ENCODE results near the gene SLC9C2. TPM values are rescaled to one million over a fixed set of nuclear protein-coding genes. Genes with fewer than 3 reads are reported as not detected.
A peak's percentile ranks its signal among the peaks of the same experiment; 100 is the strongest.
"Not testable (repeated sequence)": the region's sequence is repeated elsewhere in the genome, so short reads cannot be mapped to it uniquely, and the experiment has no call there.

Gene SLC9C2
- total and polyA plus RNA-seq, 7 experiments from 2014 or later, result not detected

DNA sequence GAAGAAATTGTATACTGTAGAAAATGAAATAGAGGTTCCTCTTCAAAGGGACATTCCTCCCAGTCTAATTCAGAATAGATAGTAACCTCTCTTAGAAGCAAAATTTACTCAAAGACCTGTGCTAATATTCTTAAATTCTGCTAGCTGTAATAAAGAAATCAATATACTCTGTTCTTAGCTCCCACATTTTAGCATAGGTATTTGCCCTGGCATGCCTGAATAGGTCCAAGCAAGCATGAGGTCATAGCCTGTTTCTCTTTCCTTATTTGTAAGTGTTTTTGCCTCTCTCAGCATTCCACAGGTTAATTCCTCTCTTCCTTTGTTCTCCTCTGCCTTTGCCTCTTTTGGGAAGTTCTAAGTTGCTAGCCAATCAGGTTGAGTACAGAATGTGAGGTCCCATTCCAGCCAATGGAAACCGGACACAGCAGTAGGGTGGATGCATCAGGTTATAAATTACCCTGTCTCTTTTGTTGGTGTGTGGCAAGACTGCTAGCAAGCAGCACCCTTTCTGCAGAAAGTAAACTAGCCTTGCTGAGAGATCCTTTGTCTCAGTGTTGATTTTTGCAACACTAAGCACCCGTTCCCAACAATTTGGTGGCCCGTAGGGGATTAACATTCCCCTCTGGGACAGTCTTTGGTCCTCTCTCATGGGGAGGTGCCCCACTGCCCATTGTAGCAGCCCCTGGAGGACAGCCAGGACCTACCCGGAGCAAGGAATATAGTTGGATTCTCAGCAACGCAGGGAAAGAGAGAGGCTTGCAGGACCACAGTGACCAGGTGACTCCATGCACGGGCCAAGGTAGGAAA is 34.6 kb upstream of the SLC9C2 start:
- CTCF ChIA-PET, result interaction anchor here (0.7 kb wide), 1 partner anchor 206 kb away, joined by 4 read pairs; no protein-coding TSS in a partner anchor
- DNase-seq; H3K4me1 ChIP-seq (ENCODE audit: control insufficient read depth in 2 of 2, insufficient read depth in 2 of 2, low read length in 2 of 2); H3K4me3 Mint-ChIP-seq; H3K9me3 ChIP-seq (ENCODE audit: control insufficient read depth in 2 of 3, low read length in 3 of 3); ATAC-seq; H3K36me3 ChIP-seq (ENCODE audit: control insufficient read depth in 2 of 3, insufficient read depth in 3 of 3, low read length in 3 of 3); H3K27me3 ChIP-seq (ENCODE audit: control insufficient read depth in 2 of 2, insufficient read depth in 2 of 2, low read length in 2 of 2); POLR2A ChIA-PET; H3K27ac Mint-ChIP-seq; H3K27me3 Mint-ChIP-seq; intact Hi-C loops (cut with micrococcal nuclease); H3K4me3 ChIP-seq (ENCODE audit: low read length); H3K27ac ChIP-seq (ENCODE audit: low read depth, low read length); H3K4me1 Mint-ChIP-seq; H3K36me3 Mint-ChIP-seq: not testable (repeated sequence)
- H3K9me3 Mint-ChIP-seq, result peaks cover under 1 to 20% (median 6%) of the 10 kb centered on the region in 11 donors

DNA sequence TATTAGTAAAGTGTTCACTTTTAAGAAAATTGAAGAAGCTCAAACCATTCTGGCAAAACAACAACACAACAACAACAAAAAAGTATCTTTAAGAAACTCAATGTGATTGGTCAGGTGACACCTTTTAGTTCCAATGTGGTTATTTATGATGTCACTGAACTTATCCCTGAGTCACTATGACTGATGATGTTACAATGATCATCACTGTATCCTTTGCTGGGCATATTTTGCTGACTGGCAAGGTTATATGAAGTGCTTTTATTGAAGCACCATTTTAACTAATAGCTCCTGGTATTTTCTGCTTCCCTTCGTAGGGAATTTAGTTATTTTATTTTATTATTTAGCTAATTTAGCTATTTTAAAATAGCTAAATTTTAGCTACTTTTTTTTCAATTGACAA is 32.2 kb upstream of the SLC9C2 start, which contains the start of gene TEX50:
TSS of gene TEX50 (plus strand) at position 223 of the 400 bp plus-strand sequence. CDS start 184 bp downstream, outside the sequence.
- Histone ChIP-seq H3K9me3 (ENCODE audit: control insufficient read depth in 2 of 3, low read length in 3 of 3) (peaks cover 0 to 7% (median 0%) of the 10 kb centered on the region in 3 experiments), H3K4me3 (ENCODE audit: low read length) (no peak within 1 kb of the TSS), H3K27ac (ENCODE audit: low read depth, low read length) (no peak within 1 kb of the TSS), H3K27me3 (ENCODE audit: control insufficient read depth in 2 of 2, insufficient read depth in 2 of 2, low read length in 2 of 2) (no peaks in the 10 kb centered on the region), H3K4me1 (ENCODE audit: control insufficient read depth in 2 of 2, insufficient read depth in 2 of 2, low read length in 2 of 2) (no peaks in the 10 kb centered on the region), H3K36me3 (ENCODE audit: control insufficient read depth in 2 of 3, insufficient read depth in 3 of 3, low read length in 3 of 3) (no peaks in the 10 kb centered on the region)
- peaks cover 0 to 8% (median 5%) of the 10 kb centered on the region in 5 donors for H3K27me3 Mint-ChIP-seq
- H3K36me3 Mint-ChIP-seq, result peaks cover 0 to 7% (median 0%) of the 10 kb centered on the region in 5 donors
- no peak within 1 kb of the TSS for H3K27ac Mint-ChIP-seq
- DNase-seq (no peak), ATAC-seq (no peak)
- intact Hi-C loops (cut with micrococcal nuclease), result no loop called here
- no peak within 1 kb of the TSS for H3K4me3 Mint-ChIP-seq
- CTCF ChIA-PET, result no interaction called here
- POLR2A ChIA-PET, result no interaction called here
- peaks cover 0 to 17% (median 4%) of the 10 kb centered on the region in 11 donors for H3K9me3 Mint-ChIP-seq
- H3K4me1 Mint-ChIP-seq, result peaks cover 0 to 2% (median 0%) of the 10 kb centered on the region in 7 donors

DNA sequence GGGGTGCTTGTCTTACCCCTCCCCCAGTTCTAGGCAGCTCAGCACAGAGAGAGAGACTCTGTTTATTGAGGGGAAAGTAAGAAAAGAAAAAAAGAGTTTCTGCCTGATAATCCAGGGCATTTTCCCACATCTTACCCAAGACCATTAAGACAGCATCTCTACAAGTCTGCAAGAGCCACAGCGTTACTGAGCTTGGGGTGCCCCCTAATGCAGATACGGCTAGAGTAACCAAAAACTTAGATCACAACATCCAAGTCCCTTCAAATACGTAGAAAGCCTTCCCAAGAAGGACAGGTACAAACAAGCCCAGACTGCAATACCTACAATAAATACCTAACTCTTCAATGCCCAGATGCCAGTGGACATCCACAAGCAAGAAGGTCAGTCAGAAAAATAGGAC is 26.0 kb upstream of the SLC9C2 start:
- Mint-ChIP-seq H3K9me3 (peaks cover 0 to 2% (median 0%) of the 10 kb centered on the region in 11 donors), H3K4me3 (no peak overlapping the region), H3K27me3 (peaks cover 0 to 8% (median 5%) of the 10 kb centered on the region in 5 donors), H3K36me3 (no peaks in the 10 kb centered on the region), H3K4me1 (peaks cover 0 to 2% (median 0%) of the 10 kb centered on the region in 7 donors), H3K27ac (peak overlapping the region in 1 of 9 donors; percentile 3)
- DNase-seq (peak in 1 of 9 donors; percentile 5), ATAC-seq (no peak)
- Histone ChIP-seq H3K36me3 (ENCODE audit: control insufficient read depth in 2 of 3, insufficient read depth in 3 of 3, low read length in 3 of 3) (no peaks in the 10 kb centered on the region), H3K4me1 (ENCODE audit: control insufficient read depth in 2 of 2, insufficient read depth in 2 of 2, low read length in 2 of 2) (no peaks in the 10 kb centered on the region), H3K9me3 (ENCODE audit: control insufficient read depth in 2 of 3, low read length in 3 of 3) (no peaks in the 10 kb centered on the region), H3K27ac (ENCODE audit: low read depth, low read length) (no peak overlapping the region), H3K27me3 (ENCODE audit: control insufficient read depth in 2 of 2, insufficient read depth in 2 of 2, low read length in 2 of 2) (no peaks in the 10 kb centered on the region), H3K4me3 (ENCODE audit: low read length) (no peak overlapping the region)
- POLR2A ChIA-PET, result no interaction called here
- CTCF ChIA-PET, result interaction anchor here (0.6 to 0.9 kb wide), 2 partner anchors 199 to 427 kb away, joined by 4 to 6 read pairs; no protein-coding TSS in a partner anchor
- intact Hi-C loops (cut with micrococcal nuclease), result loop anchor here (1.0 to 5.0 kb wide), 2 partner anchors 197 to 198 kb away; no protein-coding TSS in a partner anchor

DNA sequence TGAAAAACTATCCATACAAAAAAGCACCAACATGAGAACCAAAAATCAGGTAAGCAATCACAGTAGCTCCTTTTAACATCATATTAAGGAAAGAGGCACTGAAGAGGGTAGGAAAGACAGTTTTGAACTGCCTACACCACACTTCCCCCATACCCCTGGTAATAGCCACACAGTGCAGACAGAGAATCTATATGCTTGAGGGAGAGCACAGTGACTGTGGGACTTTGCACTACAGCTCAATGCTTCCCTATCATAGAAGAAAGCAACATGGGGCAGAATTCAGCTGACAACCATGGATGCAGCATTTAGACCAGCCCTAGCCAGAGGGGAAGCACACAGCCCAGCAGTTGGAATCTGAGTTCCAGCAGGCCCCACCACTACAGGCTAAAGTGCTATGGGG is 24.4 kb upstream of the SLC9C2 start:
- ChIA-PET CTCF (interaction anchor here (1.7 kb wide), 1 partner anchor 197 kb away, joined by 5 read pairs; no protein-coding TSS in a partner anchor), POLR2A (no interaction called here)
- Mint-ChIP-seq H3K27me3 (peaks cover 0 to 8% (median 5%) of the 10 kb centered on the region in 5 donors), H3K36me3 (peaks cover 0 to 5% (median 0%) of the 10 kb centered on the region in 5 donors), H3K4me3 (no peak overlapping the region), H3K27ac (peak overlapping the region in 1 of 9 donors; percentile 47), H3K9me3 (peaks cover 0 to 7% (median 2%) of the 10 kb centered on the region in 11 donors), H3K4me1 (peaks cover 0 to 2% (median 0%) of the 10 kb centered on the region in 7 donors)
- Histone ChIP-seq H3K36me3 (ENCODE audit: control insufficient read depth in 2 of 3, insufficient read depth in 3 of 3, low read length in 3 of 3) (no peaks in the 10 kb centered on the region), H3K4me1 (ENCODE audit: control insufficient read depth in 2 of 2, insufficient read depth in 2 of 2, low read length in 2 of 2) (no peaks in the 10 kb centered on the region), H3K9me3 (ENCODE audit: control insufficient read depth in 2 of 3, low read length in 3 of 3) (no peaks in the 10 kb centered on the region), H3K27ac (ENCODE audit: low read depth, low read length) (no peak overlapping the region), H3K27me3 (ENCODE audit: control insufficient read depth in 2 of 2, insufficient read depth in 2 of 2, low read length in 2 of 2) (no peaks in the 10 kb centered on the region), H3K4me3 (ENCODE audit: low read length) (no peak overlapping the region)
- ATAC-seq (no peak), DNase-seq (no peak)
- intact Hi-C loops (cut with micrococcal nuclease), result loop anchor here in 1 of 2 donors (5.0 kb wide), 1 partner anchor 195 kb away; no protein-coding TSS in a partner anchor

DNA sequence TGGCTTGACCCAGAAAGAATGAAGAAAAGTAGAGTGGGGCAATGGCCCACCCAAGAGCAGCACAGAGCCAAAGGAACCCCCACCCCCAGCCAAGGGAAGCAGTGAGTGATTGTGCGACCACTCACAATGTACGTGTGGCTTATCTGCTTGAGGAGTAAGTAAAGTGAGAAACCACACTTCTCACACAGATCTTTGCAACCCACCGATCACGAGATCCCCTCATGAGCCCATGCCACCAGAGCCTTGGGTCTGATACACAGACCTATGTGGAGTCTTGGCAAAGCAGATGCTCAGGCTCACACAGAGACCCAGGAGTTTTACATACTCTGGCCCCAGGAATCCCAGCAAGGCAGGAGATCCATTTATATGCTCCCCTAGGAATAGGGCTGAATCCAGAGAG is 14.0 kb upstream of the SLC9C2 start:
- H3K4me1 ChIP-seq (ENCODE audit: control insufficient read depth in 2 of 2, insufficient read depth in 2 of 2, low read length in 2 of 2), result no peaks in the 10 kb centered on the region
- H3K27ac ChIP-seq (ENCODE audit: low read depth, low read length), result no peak overlapping the region
- no peaks in the 10 kb centered on the region for H3K36me3 ChIP-seq (ENCODE audit: control insufficient read depth in 2 of 3, insufficient read depth in 3 of 3, low read length in 3 of 3)
- H3K36me3 Mint-ChIP-seq, result peaks cover 6 to 24% (median 12%) of the 10 kb centered on the region in 5 donors
- peaks cover 13 to 60% (median 34%) of the 10 kb centered on the region in 11 donors for H3K9me3 Mint-ChIP-seq
- no peak overlapping the region for H3K27ac Mint-ChIP-seq
- intact Hi-C loops (cut with micrococcal nuclease), result no loop called here
- peaks cover 0 to 35% (median 18%) of the 10 kb centered on the region in 5 donors for H3K27me3 Mint-ChIP-seq
- POLR2A ChIA-PET, result no interaction called here
- H3K4me1 Mint-ChIP-seq, result no peaks in the 10 kb centered on the region
- H3K9me3 ChIP-seq (ENCODE audit: control insufficient read depth in 2 of 3, low read length in 3 of 3), result peaks cover 0 to 12% (median 0%) of the 10 kb centered on the region in 3 experiments
- no peak overlapping the region for H3K4me3 Mint-ChIP-seq
- ATAC-seq, result no peak
- no peak for DNase-seq
- CTCF ChIA-PET, result no interaction called here
- no peak overlapping the region for H3K4me3 ChIP-seq (ENCODE audit: low read length)
- H3K27me3 ChIP-seq (ENCODE audit: control insufficient read depth in 2 of 2, insufficient read depth in 2 of 2, low read length in 2 of 2), result no peaks in the 10 kb centered on the region

DNA sequence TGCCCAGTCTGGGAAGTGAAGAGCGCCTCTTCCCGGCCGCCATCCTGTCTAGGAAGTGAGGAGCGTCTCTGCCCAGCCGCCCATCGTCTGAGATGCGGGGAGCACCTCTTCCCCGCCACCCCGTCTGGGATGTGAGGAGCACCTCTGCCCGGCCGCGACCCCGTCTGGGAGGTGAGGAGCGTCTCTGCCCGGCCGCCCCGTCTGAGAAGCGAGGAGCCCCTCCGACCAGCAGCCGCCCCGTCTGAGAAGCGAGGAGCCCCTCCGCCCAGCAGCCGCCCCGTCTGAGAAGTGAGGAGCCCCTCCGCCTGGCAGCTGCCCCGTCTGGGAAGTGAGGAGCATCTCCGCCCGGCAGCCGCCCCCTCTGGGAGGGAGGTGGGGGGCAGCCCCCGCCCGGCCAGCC is 10.2 kb upstream of the SLC9C2 start:
- H3K4me1 ChIP-seq (ENCODE audit: control insufficient read depth in 2 of 2, insufficient read depth in 2 of 2, low read length in 2 of 2); POLR2A ChIA-PET; H3K36me3 Mint-ChIP-seq; DNase-seq; H3K27me3 Mint-ChIP-seq; H3K4me3 Mint-ChIP-seq; H3K36me3 ChIP-seq (ENCODE audit: control insufficient read depth in 2 of 3, insufficient read depth in 3 of 3, low read length in 3 of 3); intact Hi-C loops (cut with micrococcal nuclease); H3K27ac ChIP-seq (ENCODE audit: low read depth, low read length); H3K9me3 ChIP-seq (ENCODE audit: control insufficient read depth in 2 of 3, low read length in 3 of 3); ATAC-seq; H3K27me3 ChIP-seq (ENCODE audit: control insufficient read depth in 2 of 2, insufficient read depth in 2 of 2, low read length in 2 of 2); H3K27ac Mint-ChIP-seq; H3K4me3 ChIP-seq (ENCODE audit: low read length); H3K4me1 Mint-ChIP-seq; CTCF ChIA-PET: not testable (repeated sequence)
- peaks cover 0 to 32% (median 8%) of the 10 kb centered on the region in 11 donors for H3K9me3 Mint-ChIP-seq
